22Rv1 (cell line): Measurements from ENCODE around the gene TRIM32.

Source experiments
- ZFX ChIP-seq: fragments of 450-650 bp; IDR thresholded peaks from 2 replicates; pipeline ENCODE4 v1.6.1; 2017; ENCODE audit warnings: antibody characterized with exemption, borderline replicate concordance
- TF ChIP-seq, protein P1 (sequence below): fragments of 450-650 bp; IDR thresholded peaks from 2 replicates; pipeline ENCODE4 v1.5.1; 2017; ENCODE audit warnings: mild to moderate bottlenecking

DNA sequence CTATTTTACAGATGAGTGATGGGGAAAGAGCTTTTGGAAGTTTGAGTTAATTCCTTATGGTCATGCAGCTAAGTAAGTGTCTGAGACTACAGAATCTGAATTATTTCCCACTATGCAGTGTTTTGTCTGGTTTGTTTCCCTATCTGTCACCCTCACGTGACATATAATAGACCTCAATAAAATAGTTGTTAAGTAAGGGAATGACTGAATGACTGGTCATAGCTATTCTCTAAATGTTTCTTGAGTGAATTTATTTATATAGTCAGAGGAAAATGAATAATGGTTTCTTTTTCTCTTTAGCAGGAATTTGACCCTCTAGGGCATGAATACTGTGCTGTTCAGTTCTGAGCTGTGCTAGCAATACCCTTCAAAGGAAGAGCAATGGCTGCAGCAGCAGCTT is 10.3 kb downstream of the TRIM32 start:
- TF ChIP-seq ZFX = no peak
- TF ChIP-seq, protein P1, sequence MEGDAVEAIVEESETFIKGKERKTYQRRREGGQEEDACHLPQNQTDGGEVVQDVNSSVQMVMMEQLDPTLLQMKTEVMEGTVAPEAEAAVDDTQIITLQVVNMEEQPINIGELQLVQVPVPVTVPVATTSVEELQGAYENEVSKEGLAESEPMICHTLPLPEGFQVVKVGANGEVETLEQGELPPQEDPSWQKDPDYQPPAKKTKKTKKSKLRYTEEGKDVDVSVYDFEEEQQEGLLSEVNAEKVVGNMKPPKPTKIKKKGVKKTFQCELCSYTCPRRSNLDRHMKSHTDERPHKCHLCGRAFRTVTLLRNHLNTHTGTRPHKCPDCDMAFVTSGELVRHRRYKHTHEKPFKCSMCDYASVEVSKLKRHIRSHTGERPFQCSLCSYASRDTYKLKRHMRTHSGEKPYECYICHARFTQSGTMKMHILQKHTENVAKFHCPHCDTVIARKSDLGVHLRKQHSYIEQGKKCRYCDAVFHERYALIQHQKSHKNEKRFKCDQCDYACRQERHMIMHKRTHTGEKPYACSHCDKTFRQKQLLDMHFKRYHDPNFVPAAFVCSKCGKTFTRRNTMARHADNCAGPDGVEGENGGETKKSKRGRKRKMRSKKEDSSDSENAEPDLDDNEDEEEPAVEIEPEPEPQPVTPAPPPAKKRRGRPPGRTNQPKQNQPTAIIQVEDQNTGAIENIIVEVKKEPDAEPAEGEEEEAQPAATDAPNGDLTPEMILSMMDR = no peak
